Endothelial cell of umbilical vein (primary cell): ENCODE results near the gene GPRIN2. TPM values are rescaled to one million over a fixed set of nuclear protein-coding genes. Genes with fewer than 3 reads are reported as not detected.
"Not testable (repeated sequence)": the region's sequence is repeated elsewhere in the genome, so short reads cannot be mapped to it uniquely, and the experiment has no call there.

ENCODE experiments used
- Bru-seq: library from RNA; stranded (reverse); fragments of 400-500 nt; gene quantifications from one replicate; lab custom pipeline; 2021; lab: Mats Ljungman, UMichigan
- BruChase-seq, 2 experiments: library from RNA; stranded (reverse); fragments of 400-500 nt; gene quantifications; one replicate each; lab custom pipeline; 2021; lab: Mats Ljungman, UMichigan
- BruUV-seq: library from RNA; stranded (reverse); fragments of 400-500 nt; replicated peaks from 2 replicates; lab custom pipeline; 2021; lab: Mats Ljungman, UMichigan
- CTCF ChIA-PET: fragments of 300-600, 350-600 bp; sonication (Branson Sonifier 250); formaldehyde crosslinking; loops from one replicate; lab custom pipeline; 2021; ENCODE audit warnings: antibody characterized with exemption, inconsistent platforms; lab: Charles Lee
- POLR2A ChIA-PET: fragments of 300-600, 350-600 bp; sonication (Branson Sonifier 250); formaldehyde crosslinking; loops from one replicate; lab custom pipeline; 2021; ENCODE audit warnings: antibody characterized with exemption, inconsistent platforms; lab: Charles Lee
- DNase-seq: peaks from one replicate; pipeline ENCODE4 v3.0.0-alpha.2; 2011; ENCODE audit warnings: low read depth, low spot score
- FAIRE-seq: peaks from 2 replicates; lab custom pipeline; 2011; peaks lifted over from hg19 to GRCh38; lab: Jason Lieb, UNC
- H2AFZ ChIP-seq: 2 replicates; pipeline ENCODE4 v1.6.0; 2012; ENCODE audit warnings: low read depth, low read length, control low read depth, inconsistent platforms
- H3K27ac ChIP-seq: 2 replicates; pipeline ENCODE4 v1.5.1; 2011; ENCODE audit warnings: low read depth, mild to moderate bottlenecking, control low read depth, low read length, moderate library complexity; ENCODE audit not compliant: insufficient read depth
- H3K27me3 ChIP-seq, 2 experiments: 2 replicates each; pipeline versions ENCODE4 v1.6.0 to v1.6.1; 2011; ENCODE audit warnings: low read length in 2 of 2, mixed read lengths in 1 of 2; ENCODE audit not compliant: control insufficient read depth in 2 of 2, insufficient read depth in 2 of 2
- H3K36me3 ChIP-seq, 2 experiments: 2 replicates in 1 of 2; 3 replicates in 1 of 2; pipeline ENCODE4 v1.5.1; 2011; ENCODE audit warnings: low read length in 2 of 2, mild to moderate bottlenecking in 1 of 2, moderate library complexity in 1 of 2; ENCODE audit not compliant: control insufficient read depth in 2 of 2, insufficient read depth in 2 of 2; ENCODE audit errors: extremely low read depth in 1 of 2
- H3K4me1 ChIP-seq: 3 replicates; pipeline ENCODE4 v1.5.1; 2011; ENCODE audit warnings: mild to moderate bottlenecking, low read length; ENCODE audit not compliant: control insufficient read depth, insufficient read depth; ENCODE audit errors: extremely low read depth
- H3K4me2 ChIP-seq: 2 replicates; pipeline ENCODE4 v1.6.1; 2011; ENCODE audit warnings: low read length, control low read depth, mixed read lengths; ENCODE audit not compliant: insufficient read depth
- H3K4me3 ChIP-seq, 3 experiments: fragments of 200-600 bp in 1 of 3; sonication (generic), shearing (Covaris generic) in 1 of 3; replicated peaks in 1 of 3; 2 replicates each; pipeline ENCODE4 v1.5.1; 2011 to 2016; ENCODE audit warnings: control low read depth in 3 of 3, low read length in 3 of 3, mild to moderate bottlenecking in 2 of 3, inconsistent platforms in 1 of 3, low read depth in 1 of 3, moderate library complexity in 1 of 3; ENCODE audit not compliant: insufficient read depth in 1 of 3
- H3K79me2 ChIP-seq: 2 replicates; pipeline ENCODE4 v1.6.0; 2012; ENCODE audit warnings: low read length, inconsistent platforms; ENCODE audit not compliant: control insufficient read depth, insufficient read depth
- H3K9ac ChIP-seq: replicated peaks from 2 replicates; pipeline ENCODE3; 2011; ENCODE audit warnings: low read length, control low read depth; ENCODE audit not compliant: insufficient read depth; ENCODE audit errors: extremely low read depth
- H3K9me1 ChIP-seq: replicated peaks from 3 replicates; pipeline ENCODE4 v1.6.0; 2011; ENCODE audit warnings: mild to moderate bottlenecking, low read length; ENCODE audit not compliant: control insufficient read depth, insufficient read depth; ENCODE audit errors: extremely low read depth
- H3K9me3 ChIP-seq: replicated peaks from 2 replicates; pipeline ENCODE4 v1.5.1; 2012; ENCODE audit warnings: low read length, inconsistent platforms; ENCODE audit not compliant: control insufficient read depth, insufficient read depth
- H4K20me1 ChIP-seq: replicated peaks from 2 replicates; pipeline ENCODE3; 2011; ENCODE audit warnings: mild to moderate bottlenecking, low read length; ENCODE audit not compliant: control insufficient read depth, insufficient read depth; ENCODE audit errors: extremely low read depth
- CTCF ChIP-seq, 2 donors: IDR thresholded peaks; 1 replicate in 1 of 2; 2 replicates in 1 of 2; pipeline ENCODE4 v1.5.1; 2011; ENCODE audit warnings: low read length in 2 of 2, mild to moderate bottlenecking in 2 of 2, moderate library complexity in 2 of 2, control low read depth in 1 of 2, inconsistent platforms in 1 of 2, low read depth in 1 of 2; ENCODE audit not compliant: insufficient read depth in 1 of 2; ENCODE audit errors: extremely low read depth in 1 of 2
- EZH2 ChIP-seq: IDR thresholded peaks from 2 replicates; pipeline ENCODE4 v1.6.1; 2012; ENCODE audit warnings: borderline replicate concordance, low read depth, mild to moderate bottlenecking, moderate library complexity, low read length, inconsistent platforms; ENCODE audit not compliant: severe bottlenecking
- FOS ChIP-seq: IDR thresholded peaks from 2 replicates; pipeline ENCODE4 v1.6.1; 2011; ENCODE audit warnings: mild to moderate bottlenecking, low read length, moderate library complexity, borderline replicate concordance; ENCODE audit not compliant: insufficient read depth
- GATA2 ChIP-seq: IDR thresholded peaks from 2 replicates; pipeline ENCODE4 v1.7.0; 2011; ENCODE audit warnings: low read depth, mild to moderate bottlenecking, moderate library complexity, mixed read lengths, low read length; ENCODE audit not compliant: insufficient read length, insufficient read depth
- JUN ChIP-seq: IDR thresholded peaks from 2 replicates; pipeline ENCODE4 v1.6.1; 2011; ENCODE audit warnings: borderline replicate concordance, low read depth; ENCODE audit not compliant: insufficient read length, insufficient read depth
- MYC ChIP-seq: IDR thresholded peaks from one replicate; pipeline ENCODE4 v1.6.1; 2011; ENCODE audit warnings: mild to moderate bottlenecking, low read depth, low read length
- POLR2A ChIP-seq: IDR thresholded peaks from 2 replicates; pipeline ENCODE4 v1.6.1; 2012; ENCODE audit warnings: low read depth, mild to moderate bottlenecking, control low read depth, low read length
- POLR2AphosphoS5 ChIP-seq: IDR thresholded peaks from 2 replicates; pipeline ENCODE4 v1.6.1; 2012; ENCODE audit warnings: low read depth, mild to moderate bottlenecking, control low read depth, low read length, moderate library complexity; ENCODE audit not compliant: insufficient read depth
- dilution Hi-C: fragments of 300-500 bp; cut with MboI; formaldehyde crosslinking; loops from one replicate; pipeline ENCODE4 v1.15.0; 2019; ENCODE audit warnings: low sequenced_read_pairs; ENCODE audit not compliant: extremely low pct_ligation_motif_present
- intact Hi-C: fragments of 100-400 bp; cut with micrococcal nuclease; formaldehyde crosslinking; loops from one replicate; pipeline ENCODE4 v1.10.0; 2022
- long read RNA-seq: library from polyadenylated mRNA; stranded (forward); transcript quantifications from one replicate; pipeline ENCODE4 v2.0.0, GENCODE V29; 2021
- polyA minus RNA-seq, 3 experiments: library from RNA; depleted of rRNA, polyadenylated mRNA; stranded (reverse); fragments of >200 nt; gene quantifications; 1 replicate in 1 of 3; 2 replicates in 2 of 3; pipeline ENCODE4 v1.2.3, GENCODE V29; 2011
- polyA plus RNA-seq, 4 experiments: library from polyadenylated mRNA; depleted of rRNA in 3 of 4; stranded (reverse) in 3 of 4; unstranded in 1 of 4; fragments of >200 nt; gene quantifications; 2 replicates each; pipeline versions ENCODE4 v1.2.1 to v1.2.3, GENCODE V29; 2011 to 2012; ENCODE audit warnings: missing spikeins in 1 of 4
- total RNA-seq: library from RNA; stranded (reverse); gene quantifications from 2 replicates; pipeline ENCODE4 v1.2.3, GENCODE V29; 2021
- TF ChIP-seq, protein P1 (sequence below): IDR thresholded peaks from 2 replicates; pipeline ENCODE4 v1.6.1; 2011; ENCODE audit not compliant: insufficient read depth, insufficient read length

Gene GPRIN2
- not detected in 2 replicates for total RNA-seq
- polyA plus RNA-seq = not detected in 2 replicates
- polyA plus RNA-seq (2011; cell fraction: cytosol; rRNA removed) = not detected in 2 replicates
- not detected in 2 replicates for polyA plus RNA-seq (2011; cell fraction: nucleus; rRNA removed)
- not detected in 2 replicates for polyA plus RNA-seq (2012)
- not detected in 2 replicates for polyA minus RNA-seq
- polyA minus RNA-seq (2011; cell fraction: cytosol; rRNA and poly(A)+ RNA removed) = not detected
- not detected in 2 replicates for polyA minus RNA-seq (2011; cell fraction: nucleus; rRNA and poly(A)+ RNA removed)
- not detected for Bru-seq, nascent RNA
- not detected for BruChase-seq, experiment 1, labeled RNA remaining after a 6-hour chase
- not detected for BruChase-seq, experiment 2, labeled RNA remaining after a 2-hour chase
- long read RNA-seq = 0 reads

- TF ChIP-seq FOS (no peak), MYC (no peak), JUN (no peak), EZH2 (no peak), GATA2 (no peak), POLR2A (no peak), CTCF (IDR thresholded peaks at IDR 0.05; ENCODE audit: extremely low read depth in 1 of 2, insufficient read depth in 1 of 2, low read depth in 1 of 2, low read length in 2 of 2) (no peak), POLR2AphosphoS5 (no peak)
- TF ChIP-seq, protein P1, sequence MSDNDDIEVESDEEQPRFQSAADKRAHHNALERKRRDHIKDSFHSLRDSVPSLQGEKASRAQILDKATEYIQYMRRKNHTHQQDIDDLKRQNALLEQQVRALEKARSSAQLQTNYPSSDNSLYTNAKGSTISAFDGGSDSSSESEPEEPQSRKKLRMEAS = no peak
- DNase-seq (no peak), FAIRE-seq (no peak)
- intact Hi-C loops (no loop called here), dilution Hi-C loops (no loop called here)
- no peak within 1 kb of the TSS for H3K4me2 ChIP-seq
- H3K9me3 ChIP-seq = no peaks in the 10 kb centered on the region
- no peaks in the 10 kb centered on the region for H4K20me1 ChIP-seq
- H3K27ac ChIP-seq = no peak within 1 kb of the TSS
- no peaks in the 10 kb centered on the region for H3K9me1 ChIP-seq
- H3K4me1 ChIP-seq = no peaks in the 10 kb centered on the region
- no peaks in the 10 kb centered on the region for H3K79me2 ChIP-seq
- H3K4me3 ChIP-seq = no peak within 1 kb of the TSS
- H2AFZ ChIP-seq = no peak within 1 kb of the TSS
- H3K9ac ChIP-seq = no peak within 1 kb of the TSS
- POLR2A ChIA-PET = no interaction called here
- peaks cover 22 to 35% of the 10 kb centered on the region in 2 experiments for H3K27me3 ChIP-seq
- no peaks in the 10 kb centered on the region for H3K36me3 ChIP-seq
- no TSS peak for BruUV-seq
- CTCF ChIA-PET = no interaction called here
These were observed at the start of gene GPRIN2 for GRCh38 chr10:46556515-46557318. TSS of gene GPRIN2 (minus strand) at chr10:46556658. CDS start at chr10:46550736, 5,922 bp downstream.

DNA sequence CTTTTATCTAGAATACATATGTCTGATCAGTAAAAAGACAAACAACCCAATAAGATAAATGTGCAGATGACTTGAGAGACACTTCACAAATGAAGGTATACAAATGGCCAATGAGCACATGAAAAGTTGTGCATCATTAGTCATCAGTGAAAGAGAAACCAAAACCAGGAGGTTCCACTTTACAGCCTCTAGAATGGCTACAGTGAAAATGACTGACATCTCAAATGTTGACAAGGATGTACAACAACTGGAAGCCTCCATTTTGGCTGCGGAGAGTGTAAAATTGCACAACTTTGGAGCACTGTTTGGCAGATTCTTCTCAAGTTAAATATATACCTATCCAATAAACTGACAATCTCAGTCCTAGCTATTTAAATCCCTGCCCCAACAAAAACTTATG is 44.1 kb upstream of the GPRIN2 start:
- H3K27me3 ChIP-seq, H3K27ac ChIP-seq, BruUV-seq, H3K4me2 ChIP-seq, H3K9me1 ChIP-seq, H3K4me1 ChIP-seq, H3K9me3 ChIP-seq, intact Hi-C loops, H2AFZ ChIP-seq, CTCF ChIA-PET, H4K20me1 ChIP-seq, FAIRE-seq, H3K79me2 ChIP-seq, DNase-seq, POLR2A ChIA-PET, H3K9ac ChIP-seq, dilution Hi-C loops, H3K4me3 ChIP-seq, H3K36me3 ChIP-seq: not testable (repeated sequence)
